ENCODE measurements around the gene PRAMEF9. TPM values are rescaled to one million over a fixed set of nuclear protein-coding genes. Genes with fewer than 3 reads are reported as not detected.
"Not testable (repeated sequence)": the region's sequence is repeated elsewhere in the genome, so short reads cannot be mapped to it uniquely, and the experiment has no call there.

PRAMEF9 gene
- not detected for total RNA-seq
- polyA plus RNA-seq: not detected

GRCh38 chr1:13171548-13171947 is at the start of gene PRAMEF9:
Gene PRAMEF9 (plus strand): TSS chr1:13171848. CDS start chr1:13175281, 3,433 bp downstream.
- H3K27ac Mint-ChIP-seq; POLR2A ChIA-PET; H3K27me3 Mint-ChIP-seq; H3K4me1 Mint-ChIP-seq; H3K9me3 Mint-ChIP-seq; H3K36me3 ChIP-seq (ENCODE audit: insufficient read depth, low read length); H3K4me3 Mint-ChIP-seq; H3K27ac ChIP-seq (ENCODE audit: low read depth, low read length); DNase-seq; H3K36me3 Mint-ChIP-seq; H3K27me3 ChIP-seq (ENCODE audit: insufficient read depth, low read length, poor library complexity, severe bottlenecking); H3K4me1 ChIP-seq (ENCODE audit: insufficient read depth, low read length); CTCF ChIA-PET; H3K9me3 ChIP-seq (ENCODE audit: low read length); H3K4me3 ChIP-seq (ENCODE audit: low read length): not testable (repeated sequence)

GRCh38 chr1:13155909-13156308 is 15.7 kb upstream of the PRAMEF9 start, which contains the start of gene PRAMEF26:
Gene PRAMEF26 (minus strand): TSS chr1:13156009. CDS start chr1:13153095, 2,914 bp downstream.
- H3K4me1 ChIP-seq (ENCODE audit: insufficient read depth, low read length); H3K4me1 Mint-ChIP-seq; H3K36me3 Mint-ChIP-seq; H3K27ac ChIP-seq (ENCODE audit: low read depth, low read length); CTCF ChIA-PET; H3K9me3 Mint-ChIP-seq; DNase-seq; H3K27me3 Mint-ChIP-seq; H3K4me3 Mint-ChIP-seq; H3K9me3 ChIP-seq (ENCODE audit: low read length); H3K4me3 ChIP-seq (ENCODE audit: low read length); H3K27me3 ChIP-seq (ENCODE audit: insufficient read depth, low read length, poor library complexity, severe bottlenecking); POLR2A ChIA-PET; H3K36me3 ChIP-seq (ENCODE audit: insufficient read depth, low read length); H3K27ac Mint-ChIP-seq: not testable (repeated sequence)

- H3K27ac Mint-ChIP-seq; H3K27me3 Mint-ChIP-seq; H3K4me1 Mint-ChIP-seq; H3K4me1 ChIP-seq (ENCODE audit: insufficient read depth, low read length); DNase-seq; H3K4me3 ChIP-seq (ENCODE audit: low read length); H3K36me3 ChIP-seq (ENCODE audit: insufficient read depth, low read length); H3K4me3 Mint-ChIP-seq; H3K9me3 ChIP-seq (ENCODE audit: low read length); POLR2A ChIA-PET; H3K36me3 Mint-ChIP-seq; H3K27ac ChIP-seq (ENCODE audit: low read depth, low read length); H3K9me3 Mint-ChIP-seq; CTCF ChIA-PET; H3K27me3 ChIP-seq (ENCODE audit: insufficient read depth, low read length, poor library complexity, severe bottlenecking): not testable (repeated sequence)
Measured at GRCh38 chr1:13165531-13165930, 6.1 kb upstream of the PRAMEF9 start, which contains the start of gene HNRNPCL4. Gene HNRNPCL4 (minus strand): TSS chr1:13165631. CDS start chr1:13165467, 164 bp downstream.

- H3K4me1 ChIP-seq (ENCODE audit: insufficient read depth, low read length); H3K27me3 Mint-ChIP-seq; DNase-seq; H3K27ac ChIP-seq (ENCODE audit: low read depth, low read length); H3K4me3 Mint-ChIP-seq; H3K4me1 Mint-ChIP-seq; H3K9me3 Mint-ChIP-seq; CTCF ChIA-PET; POLR2A ChIA-PET; H3K36me3 ChIP-seq (ENCODE audit: insufficient read depth, low read length); H3K36me3 Mint-ChIP-seq; H3K9me3 ChIP-seq (ENCODE audit: low read length); H3K27me3 ChIP-seq (ENCODE audit: insufficient read depth, low read length, poor library complexity, severe bottlenecking); H3K27ac Mint-ChIP-seq; H3K4me3 ChIP-seq (ENCODE audit: low read length): not testable (repeated sequence)
Measured at GRCh38 chr1:13201309-13201708, 29.7 kb downstream of the PRAMEF9 start, which contains the start of gene PRAMEF13. Gene PRAMEF13 (minus strand): TSS chr1:13201409. CDS start chr1:13199589, 1,820 bp downstream.

GRCh38 chr1:13208712-13209111 is 37.1 kb downstream of the PRAMEF9 start:
- H3K9me3 ChIP-seq (ENCODE audit: low read length); H3K9me3 Mint-ChIP-seq; CTCF ChIA-PET; H3K27me3 Mint-ChIP-seq; DNase-seq; H3K27me3 ChIP-seq (ENCODE audit: insufficient read depth, low read length, poor library complexity, severe bottlenecking); H3K27ac Mint-ChIP-seq; H3K36me3 Mint-ChIP-seq; POLR2A ChIA-PET; H3K4me3 Mint-ChIP-seq; H3K4me1 Mint-ChIP-seq; H3K4me1 ChIP-seq (ENCODE audit: insufficient read depth, low read length); H3K36me3 ChIP-seq (ENCODE audit: insufficient read depth, low read length); H3K4me3 ChIP-seq (ENCODE audit: low read length); H3K27ac ChIP-seq (ENCODE audit: low read depth, low read length): not testable (repeated sequence)

- H3K4me1 Mint-ChIP-seq; DNase-seq; H3K27me3 ChIP-seq (ENCODE audit: insufficient read depth, low read length, poor library complexity, severe bottlenecking); POLR2A ChIA-PET; H3K4me3 ChIP-seq (ENCODE audit: low read length); H3K27me3 Mint-ChIP-seq; H3K9me3 Mint-ChIP-seq; CTCF ChIA-PET; H3K27ac Mint-ChIP-seq; H3K4me3 Mint-ChIP-seq; H3K9me3 ChIP-seq (ENCODE audit: low read length); H3K4me1 ChIP-seq (ENCODE audit: insufficient read depth, low read length); H3K27ac ChIP-seq (ENCODE audit: low read depth, low read length); H3K36me3 Mint-ChIP-seq; H3K36me3 ChIP-seq (ENCODE audit: insufficient read depth, low read length): not testable (repeated sequence)
Measured at GRCh38 chr1:13216619-13217018, 45.0 kb downstream of the PRAMEF9 start.

- POLR2A ChIA-PET: not testable (repeated sequence)
Measured at GRCh38 chr1:13219203-13219602, 47.6 kb downstream of the PRAMEF9 start.

GRCh38 chr1:13222788-13223187 is 51.1 kb downstream of the PRAMEF9 start:
- H3K9me3 Mint-ChIP-seq; H3K4me3 Mint-ChIP-seq; H3K36me3 ChIP-seq (ENCODE audit: insufficient read depth, low read length); DNase-seq; H3K36me3 Mint-ChIP-seq; H3K27ac ChIP-seq (ENCODE audit: low read depth, low read length); H3K4me3 ChIP-seq (ENCODE audit: low read length); H3K4me1 ChIP-seq (ENCODE audit: insufficient read depth, low read length); CTCF ChIA-PET; H3K9me3 ChIP-seq (ENCODE audit: low read length); POLR2A ChIA-PET; H3K4me1 Mint-ChIP-seq; H3K27me3 ChIP-seq (ENCODE audit: insufficient read depth, low read length, poor library complexity, severe bottlenecking); H3K27ac Mint-ChIP-seq: not testable (repeated sequence)
- peaks cover 12% of the 10 kb centered on the region in 2 donors for H3K27me3 Mint-ChIP-seq

More at GRCh38 chr1:13219203-13219602, 47.6 kb downstream of the PRAMEF9 start:
- H3K27ac Mint-ChIP-seq; H3K9me3 ChIP-seq (ENCODE audit: low read length); H3K36me3 Mint-ChIP-seq; H3K4me3 ChIP-seq (ENCODE audit: low read length); H3K4me3 Mint-ChIP-seq; H3K27me3 Mint-ChIP-seq; DNase-seq; H3K36me3 ChIP-seq (ENCODE audit: insufficient read depth, low read length); H3K4me1 ChIP-seq (ENCODE audit: insufficient read depth, low read length); H3K27ac ChIP-seq (ENCODE audit: low read depth, low read length); CTCF ChIA-PET; H3K9me3 Mint-ChIP-seq; H3K4me1 Mint-ChIP-seq; H3K27me3 ChIP-seq (ENCODE audit: insufficient read depth, low read length, poor library complexity, severe bottlenecking): not testable (repeated sequence)

- H3K4me1 Mint-ChIP-seq: no peaks in the 10 kb centered on the region
- H3K27me3 Mint-ChIP-seq: peaks cover 12 to 15% of the 10 kb centered on the region in 2 donors
- Histone ChIP-seq H3K36me3 (ENCODE audit: insufficient read depth, low read length) (no peaks in the 10 kb centered on the region), H3K4me1 (ENCODE audit: insufficient read depth, low read length) (no peaks in the 10 kb centered on the region), H3K9me3 (ENCODE audit: low read length) (no peaks in the 10 kb centered on the region), H3K27me3 (ENCODE audit: insufficient read depth, low read length, poor library complexity, severe bottlenecking) (no peaks in the 10 kb centered on the region), H3K27ac (ENCODE audit: low read depth, low read length) (no peak overlapping the region), H3K4me3 (ENCODE audit: low read length) (no peak overlapping the region)
- peaks cover 0 to 1% (median 0%) of the 10 kb centered on the region in 3 donors for H3K36me3 Mint-ChIP-seq
- peaks cover 0 to 2% (median 0%) of the 10 kb centered on the region in 5 donors for H3K9me3 Mint-ChIP-seq
- no peak overlapping the region for H3K27ac Mint-ChIP-seq
- ChIA-PET POLR2A (no interaction called here), CTCF (no interaction called here)
- no peak overlapping the region for H3K4me3 Mint-ChIP-seq
- DNase-seq: no peak
Measured at GRCh38 chr1:13224480-13225060, 52.9 kb downstream of the PRAMEF9 start.

All from CD8-positive, alpha-beta memory T cell (primary cell).